Measurements from ENCODE around the gene ASB1. TPM values are rescaled to one million over a fixed set of nuclear protein-coding genes. Genes with fewer than 3 reads are reported as not detected.

The ASB1 gene
- total and polyA plus RNA-seq, 9 of the 15 experiments (the other 6 are each of a cell fraction or from before 2014, with no cell fraction given), result 6.3 to 37.7 (median 23.9) TPM

- no peaks in the 10 kb centered on the region; a peak in 1 of 5 replicates for H3K4me1 ChIP-seq (replicated peaks in 1 of 2; ENCODE audit: control insufficient read depth in 2 of 2, insufficient read depth in 2 of 2, low read length in 2 of 2)
- no peak overlapping the region for H3K9ac ChIP-seq (ENCODE audit: insufficient read depth in 1 of 2, low read depth in 2 of 2, low read length in 2 of 2)
- H3K4me2 ChIP-seq (ENCODE audit: insufficient read depth, low read length), result no peak overlapping the region
- no peaks in the 10 kb centered on the region for H4K20me1 ChIP-seq (replicated peaks; ENCODE audit: control insufficient read depth, insufficient read depth, low read length)
- peaks cover 39% of the 10 kb centered on the region for H3K36me3 ChIP-seq (ENCODE audit: control insufficient read depth, insufficient read depth, low read length)
- ChIA-PET POLR2A (no interaction called here), CTCF (ENCODE audit: low intra/inter-chr PET ratio) (no interaction called here)
- ATAC-seq (no peak), FAIRE-seq (no peak), DNase-seq (ENCODE audit: extremely low read depth in 1 of 4, low spot score in 3 of 4) (no peak)
- TF ChIP-seq SMARCB1 (IDR thresholded peaks at IDR 0.05; ENCODE audit: insufficient read length, low read depth) (no peak), HDAC3 (IDR thresholded peaks at IDR 0.05; ENCODE audit: borderline replicate concordance, partially characterized antibody) (no peak), IRF2 (CRISPR knock-in tag; IDR thresholded peaks at IDR 0.05) (no peak), MAFF (IDR thresholded peaks at IDR 0.05; ENCODE audit: low read length) (no peak), ETV1 (tag; conservative IDR thresholded peaks at IDR 0.05; ENCODE audit: low read depth) (no peak), E2F6 (IDR thresholded peaks at IDR 0.05; ENCODE audit: borderline replicate concordance in 1 of 2, extremely low read depth in 1 of 2, insufficient read depth in 1 of 2, insufficient read length in 1 of 2, low read depth in 1 of 2, low read length in 1 of 2, poor library complexity in 1 of 2, severe bottlenecking in 1 of 2) (no peak), KLF13 (tag; IDR thresholded peaks at IDR 0.05; ENCODE audit: borderline replicate concordance, low read depth) (no peak), ATF1 (CRISPR knock-in tag; IDR thresholded peaks at IDR 0.05) (no peak), ATF1 (tag; IDR thresholded peaks at IDR 0.05) (no peak), TRIM24 (IDR thresholded peaks at IDR 0.05) (no peak), BMI1 (IDR thresholded peaks at IDR 0.05; ENCODE audit: low read length) (no peak), GABPA (tag; conservative IDR thresholded peaks at IDR 0.05; ENCODE audit: low read depth) (no peak), SUPT5H (IDR thresholded peaks at IDR 0.05) (no peak), MAX (CRISPR knock-in tag; IDR thresholded peaks at IDR 0.05) (no peak), TAF15 (IDR thresholded peaks at IDR 0.05; ENCODE audit: low read depth, low read length) (no peak), SREBF2 (CRISPR knock-in tag; IDR thresholded peaks at IDR 0.05) (no peak), NEUROD1 (IDR thresholded peaks at IDR 0.05; ENCODE audit: borderline replicate concordance, low read depth, low read length, partially characterized antibody) (no peak), XRCC3 (IDR thresholded peaks at IDR 0.05) (no peak), PTBP1 (IDR thresholded peaks at IDR 0.05; ENCODE audit: low read depth, low read length) (no peak)
- no peak overlapping the region for H3K4me3 ChIP-seq
- no TSS peak for BruUV-seq (replicated peaks)
- no peaks in the 10 kb centered on the region for H3K79me2 ChIP-seq (ENCODE audit: control insufficient read depth, insufficient read depth, low read length)
- intact Hi-C loops (cut with micrococcal nuclease) (no loop called here), in situ Hi-C loops (cut with MboI) (no loop called here)
- H3K27ac ChIP-seq (ENCODE audit: extremely low read depth, low read depth, low read length), result no peak overlapping the region
- H3K9me3 ChIP-seq (replicated peaks; ENCODE audit: control insufficient read depth, insufficient read depth, low read depth, low read length), result no peaks in the 10 kb centered on the region
- WGBS (ENCODE audit: insufficient coverage, low coverage, missing lambda C conversion rate), result 90% methylated on average over 2 of the region's 4 CpGs
- no peak overlapping the region for H2AFZ ChIP-seq (ENCODE audit: low read depth, low read length)
- H3K9me1 ChIP-seq (ENCODE audit: control insufficient read depth, insufficient read depth, low read length), result no peaks in the 10 kb centered on the region
- peaks cover 0 to 15% of the 10 kb centered on the region in 2 experiments; a peak in 3 of 5 replicates for H3K27me3 ChIP-seq (ENCODE audit: control insufficient read depth in 2 of 2, insufficient read depth in 2 of 2, low read length in 2 of 2)
Observed at GRCh38 chr2:238453842-238454241, 27.1 kb downstream of the ASB1 start.
